ENCODE data around the gene NREP. TPM values are rescaled to one million over a fixed set of nuclear protein-coding genes. Genes with fewer than 3 reads are reported as not detected.
A peak's percentile ranks its signal among the peaks of the same experiment; 100 is the strongest.

NREP gene
- total RNA-seq, 3 donors from 2014 or later = 3.9 to 9.8 (median 9.1) TPM

DNA sequence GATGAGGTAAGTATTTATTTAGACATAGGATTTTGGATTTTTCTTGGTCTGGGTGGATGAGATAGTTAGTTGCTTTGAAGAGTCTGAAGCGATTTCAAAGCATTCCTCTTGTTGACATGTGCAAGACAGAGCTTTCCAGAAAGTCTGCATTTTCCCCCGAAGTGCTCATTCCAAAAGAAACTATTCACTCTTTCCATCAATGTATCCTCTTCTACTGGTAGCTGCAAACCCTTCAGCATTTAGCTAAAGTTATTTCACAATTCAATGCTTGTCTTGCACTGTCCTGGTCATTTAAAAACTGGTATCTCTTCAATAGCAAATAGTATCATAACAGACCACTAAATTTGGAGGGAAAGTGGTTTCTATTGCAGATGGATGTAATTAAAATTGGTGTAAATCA lies 13.0 kb downstream of the NREP start:
- H3K4me3 ChIP-seq = no peak overlapping the region
- H3K9me3 ChIP-seq = no peaks in the 10 kb centered on the region
- H3K27me3 ChIP-seq = no peaks in the 10 kb centered on the region
- no peaks in the 10 kb centered on the region for H3K4me1 ChIP-seq
- no peak for DNase-seq (ENCODE audit: low spot score in 2 of 2)
- intact Hi-C loops (cut with DNase I; ENCODE audit: low total_unique reads) = no loop called here
- TF ChIP-seq POLR2AphosphoS5 (IDR thresholded peaks at IDR 0.05) = no peak
- TF ChIP-seq, protein P1, sequence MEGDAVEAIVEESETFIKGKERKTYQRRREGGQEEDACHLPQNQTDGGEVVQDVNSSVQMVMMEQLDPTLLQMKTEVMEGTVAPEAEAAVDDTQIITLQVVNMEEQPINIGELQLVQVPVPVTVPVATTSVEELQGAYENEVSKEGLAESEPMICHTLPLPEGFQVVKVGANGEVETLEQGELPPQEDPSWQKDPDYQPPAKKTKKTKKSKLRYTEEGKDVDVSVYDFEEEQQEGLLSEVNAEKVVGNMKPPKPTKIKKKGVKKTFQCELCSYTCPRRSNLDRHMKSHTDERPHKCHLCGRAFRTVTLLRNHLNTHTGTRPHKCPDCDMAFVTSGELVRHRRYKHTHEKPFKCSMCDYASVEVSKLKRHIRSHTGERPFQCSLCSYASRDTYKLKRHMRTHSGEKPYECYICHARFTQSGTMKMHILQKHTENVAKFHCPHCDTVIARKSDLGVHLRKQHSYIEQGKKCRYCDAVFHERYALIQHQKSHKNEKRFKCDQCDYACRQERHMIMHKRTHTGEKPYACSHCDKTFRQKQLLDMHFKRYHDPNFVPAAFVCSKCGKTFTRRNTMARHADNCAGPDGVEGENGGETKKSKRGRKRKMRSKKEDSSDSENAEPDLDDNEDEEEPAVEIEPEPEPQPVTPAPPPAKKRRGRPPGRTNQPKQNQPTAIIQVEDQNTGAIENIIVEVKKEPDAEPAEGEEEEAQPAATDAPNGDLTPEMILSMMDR (IDR thresholded peaks at IDR 0.05) = no peak
- TF ChIP-seq POLR2A (IDR thresholded peaks at IDR 0.05) = no peak
- no peak overlapping the region for H3K27ac ChIP-seq
- H3K36me3 ChIP-seq = no peaks in the 10 kb centered on the region

DNA sequence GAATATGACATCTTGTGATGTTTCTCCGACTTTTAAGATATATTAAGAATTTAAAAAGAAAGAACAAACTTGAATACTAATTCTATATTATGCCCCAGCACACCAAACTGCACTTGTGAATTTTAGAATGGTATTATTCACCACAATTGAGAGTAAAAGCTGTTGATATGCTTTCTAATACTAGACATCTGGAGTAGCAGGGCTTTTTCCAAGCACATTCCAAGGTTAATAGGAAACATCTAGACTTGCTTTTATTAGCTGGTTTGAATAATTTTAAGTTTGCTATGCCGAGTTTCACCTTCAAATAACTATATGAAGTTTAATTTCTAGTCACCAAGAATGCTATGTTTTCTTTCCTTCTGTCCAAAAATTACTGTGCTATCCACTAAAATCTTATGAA lies 13.5 kb downstream of the NREP start:
- TF ChIP-seq POLR2A (IDR thresholded peaks at IDR 0.05) (no peak), POLR2AphosphoS5 (IDR thresholded peaks at IDR 0.05) (no peak)
- TF ChIP-seq, protein P1 (IDR thresholded peaks at IDR 0.05) = no peak
- intact Hi-C loops (cut with DNase I; ENCODE audit: low total_unique reads) = no loop called here
- no peaks in the 10 kb centered on the region for H3K4me1 ChIP-seq
- DNase-seq (ENCODE audit: low spot score in 2 of 2) = no peak
- H3K27ac ChIP-seq = no peak overlapping the region
- no peaks in the 10 kb centered on the region for H3K36me3 ChIP-seq
- no peak overlapping the region for H3K4me3 ChIP-seq
- no peaks in the 10 kb centered on the region for H3K9me3 ChIP-seq
- no peaks in the 10 kb centered on the region for H3K27me3 ChIP-seq

DNA sequence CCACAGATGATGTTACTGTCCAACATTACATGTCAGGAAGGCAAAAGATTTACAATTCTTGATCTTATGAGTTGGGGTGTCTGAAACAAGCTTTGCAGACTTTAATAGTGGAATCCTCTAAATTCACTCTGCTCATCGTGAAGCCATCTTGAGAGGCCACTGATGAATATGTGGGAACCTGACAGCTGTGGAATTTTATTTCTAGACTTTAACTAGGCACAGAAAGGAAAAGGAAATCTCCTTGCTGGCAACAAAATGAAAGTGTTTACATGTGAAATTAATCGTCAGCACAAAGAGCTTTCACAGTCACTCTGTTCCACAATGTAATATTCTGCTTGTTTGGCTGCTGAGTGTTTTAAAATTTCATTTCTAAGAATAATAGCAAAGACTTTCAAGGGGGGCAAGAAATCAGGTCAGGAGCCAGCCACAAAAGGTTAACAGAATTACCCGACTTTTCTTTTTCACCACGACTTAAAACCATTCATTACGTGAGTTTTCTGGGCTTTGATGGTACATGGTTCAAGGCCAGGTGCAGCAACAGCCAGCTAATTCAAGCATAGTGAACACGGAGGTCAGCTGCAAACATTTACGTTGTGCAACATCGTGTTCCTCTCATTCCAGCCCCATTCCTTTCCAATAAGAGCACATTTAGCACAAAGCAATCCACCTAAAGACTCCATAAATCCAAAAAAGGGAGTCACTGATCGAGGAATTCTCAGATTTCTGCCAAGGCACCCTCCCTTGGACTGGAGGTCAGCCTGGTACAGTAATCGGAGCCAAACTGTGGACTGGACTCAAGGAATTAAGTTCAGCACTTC lies 14.6 kb downstream of the NREP start:
- peak overlapping the region in 2 of 3 donors; percentile 8 to 21 for H3K4me3 ChIP-seq
- no peaks in the 10 kb centered on the region for H3K4me1 ChIP-seq
- no peaks in the 10 kb centered on the region for H3K36me3 ChIP-seq
- intact Hi-C loops (cut with DNase I; ENCODE audit: low total_unique reads) = no loop called here
- no peak for DNase-seq (ENCODE audit: low spot score in 2 of 2)
- H3K9me3 ChIP-seq = no peaks in the 10 kb centered on the region
- peak overlapping the region in 1 of 2 donors; percentile 6 for H3K27ac ChIP-seq
- no peaks in the 10 kb centered on the region for H3K27me3 ChIP-seq
- no peak for TF ChIP-seq POLR2AphosphoS5 (IDR thresholded peaks at IDR 0.05)
- TF ChIP-seq, protein P1 (IDR thresholded peaks at IDR 0.05) = no peak
- no peak for TF ChIP-seq POLR2A (IDR thresholded peaks at IDR 0.05)

DNA sequence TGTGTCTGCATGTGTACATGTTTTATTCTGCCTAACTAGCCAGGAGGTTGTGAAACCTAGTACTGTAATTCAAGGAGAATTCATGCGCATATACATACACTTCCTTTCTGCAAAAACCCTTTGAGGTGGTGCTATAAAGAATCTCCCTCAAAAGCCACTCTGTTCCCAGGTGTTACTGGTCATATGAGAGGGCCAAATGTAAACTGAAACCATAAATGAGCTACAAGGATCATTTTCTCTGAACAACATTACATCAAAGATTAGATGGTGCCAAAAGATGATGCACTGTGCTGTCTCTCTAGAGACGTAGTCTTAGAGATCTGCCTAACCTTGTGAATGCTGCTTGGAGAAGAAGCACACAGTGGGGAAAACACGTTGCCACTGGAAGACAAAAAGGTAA lies 15.7 kb downstream of the NREP start:
- H3K27ac ChIP-seq = no peak overlapping the region
- H3K9me3 ChIP-seq = no peaks in the 10 kb centered on the region
- no peaks in the 10 kb centered on the region for H3K4me1 ChIP-seq
- H3K4me3 ChIP-seq = no peak overlapping the region
- DNase-seq (ENCODE audit: low spot score in 2 of 2) = no peak
- intact Hi-C loops (cut with DNase I; ENCODE audit: low total_unique reads) = no loop called here
- no peak for TF ChIP-seq POLR2AphosphoS5 (IDR thresholded peaks at IDR 0.05)
- no peak for TF ChIP-seq POLR2A (IDR thresholded peaks at IDR 0.05)
- TF ChIP-seq, protein P1 (IDR thresholded peaks at IDR 0.05) = no peak
- H3K27me3 ChIP-seq = no peaks in the 10 kb centered on the region
- no peaks in the 10 kb centered on the region for H3K36me3 ChIP-seq

DNA sequence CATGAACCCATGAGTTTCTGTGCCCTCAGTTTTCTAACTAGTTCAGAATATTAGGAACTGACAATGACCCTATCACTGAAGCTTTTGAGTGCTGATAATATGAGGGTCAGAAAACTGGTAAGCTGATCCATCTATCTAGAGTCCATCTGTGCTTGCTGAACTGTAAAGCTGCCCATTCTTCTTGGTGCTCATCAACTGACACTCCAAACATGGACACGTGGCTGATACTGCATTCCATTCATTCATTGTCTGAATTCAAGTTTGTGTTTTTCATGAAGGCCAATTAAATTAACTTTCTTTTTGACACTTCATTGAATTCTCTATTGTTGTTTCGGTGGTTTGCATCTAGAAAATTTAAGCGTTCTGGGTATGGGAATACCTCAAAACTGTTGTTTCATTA lies 17.6 kb downstream of the NREP start:
- no peak overlapping the region for H3K4me3 ChIP-seq
- H3K4me1 ChIP-seq = no peaks in the 10 kb centered on the region
- H3K27ac ChIP-seq = no peak overlapping the region
- no peaks in the 10 kb centered on the region for H3K36me3 ChIP-seq
- H3K9me3 ChIP-seq = no peaks in the 10 kb centered on the region
- H3K27me3 ChIP-seq = no peaks in the 10 kb centered on the region
- no peak for DNase-seq (ENCODE audit: low spot score in 2 of 2)
- intact Hi-C loops (cut with DNase I; ENCODE audit: low total_unique reads) = no loop called here
- TF ChIP-seq POLR2A (IDR thresholded peaks at IDR 0.05) = no peak
- no peak for TF ChIP-seq POLR2AphosphoS5 (IDR thresholded peaks at IDR 0.05)
- TF ChIP-seq, protein P1 (IDR thresholded peaks at IDR 0.05) = no peak

All from breast epithelium (tissue), 4 donors.